ENCODE results near the gene GPR137B. TPM values are rescaled to one million over a fixed set of nuclear protein-coding genes. Genes with fewer than 3 reads are reported as not detected.

The GPR137B gene
- total and polyA plus RNA-seq, 8 donors: 9.3 to 37.4 (median 12.7) TPM

GRCh38 chr1:236149003-236149595 lies 6.8 kb downstream of the GPR137B start:
- Histone ChIP-seq H3K4me3 (no peak overlapping the region), H3K36me3 (no peaks in the 10 kb centered on the region), H3K9me3 (no peaks in the 10 kb centered on the region), H3K27me3 (no peaks in the 10 kb centered on the region), H3K27ac (no peak overlapping the region), H3K4me1 (peaks cover under 1 to 35% of the 10 kb centered on the region in 2 donors)
- DNase-seq (no peak), ATAC-seq (no peak)
- intact Hi-C loops (cut with DNase I): no loop called here
- TF ChIP-seq, protein P1, sequence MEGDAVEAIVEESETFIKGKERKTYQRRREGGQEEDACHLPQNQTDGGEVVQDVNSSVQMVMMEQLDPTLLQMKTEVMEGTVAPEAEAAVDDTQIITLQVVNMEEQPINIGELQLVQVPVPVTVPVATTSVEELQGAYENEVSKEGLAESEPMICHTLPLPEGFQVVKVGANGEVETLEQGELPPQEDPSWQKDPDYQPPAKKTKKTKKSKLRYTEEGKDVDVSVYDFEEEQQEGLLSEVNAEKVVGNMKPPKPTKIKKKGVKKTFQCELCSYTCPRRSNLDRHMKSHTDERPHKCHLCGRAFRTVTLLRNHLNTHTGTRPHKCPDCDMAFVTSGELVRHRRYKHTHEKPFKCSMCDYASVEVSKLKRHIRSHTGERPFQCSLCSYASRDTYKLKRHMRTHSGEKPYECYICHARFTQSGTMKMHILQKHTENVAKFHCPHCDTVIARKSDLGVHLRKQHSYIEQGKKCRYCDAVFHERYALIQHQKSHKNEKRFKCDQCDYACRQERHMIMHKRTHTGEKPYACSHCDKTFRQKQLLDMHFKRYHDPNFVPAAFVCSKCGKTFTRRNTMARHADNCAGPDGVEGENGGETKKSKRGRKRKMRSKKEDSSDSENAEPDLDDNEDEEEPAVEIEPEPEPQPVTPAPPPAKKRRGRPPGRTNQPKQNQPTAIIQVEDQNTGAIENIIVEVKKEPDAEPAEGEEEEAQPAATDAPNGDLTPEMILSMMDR (IDR thresholded peaks at IDR 0.05): no peak

DNA sequence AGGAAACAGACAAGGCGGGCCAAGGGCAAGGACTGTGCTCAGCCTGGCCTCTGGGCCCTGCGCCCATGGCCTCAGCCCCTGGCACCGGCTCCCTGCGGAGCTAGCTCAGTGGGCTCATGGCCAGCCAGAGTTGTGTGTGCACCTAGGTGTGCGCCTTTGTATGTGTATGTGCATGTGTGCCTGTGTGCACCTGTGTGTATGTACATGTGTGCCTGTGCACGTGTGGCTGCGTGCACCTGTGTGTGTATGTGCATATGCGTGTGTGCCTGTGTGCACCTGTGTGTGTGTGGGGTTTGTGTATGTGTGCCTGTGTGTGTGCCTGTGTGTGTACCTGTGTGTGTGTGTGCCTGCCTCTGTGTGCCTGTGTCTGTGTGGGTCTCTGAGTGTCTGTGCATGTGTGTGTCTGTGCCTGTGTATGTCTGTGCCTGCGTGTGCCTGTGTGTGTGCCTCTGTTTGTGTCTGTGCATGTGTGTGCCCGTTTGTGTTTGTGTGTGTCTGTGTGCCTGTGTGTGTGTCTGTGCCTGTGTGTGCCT lies 7.4 kb downstream of the GPR137B start:
- Histone ChIP-seq H3K27me3 (no peaks in the 10 kb centered on the region), H3K27ac (no peak overlapping the region), H3K9me3 (no peaks in the 10 kb centered on the region), H3K4me1 (peaks cover 0 to 28% of the 10 kb centered on the region in 2 donors), H3K36me3 (no peaks in the 10 kb centered on the region), H3K4me3 (no peak overlapping the region)
- TF ChIP-seq, protein P1 (IDR thresholded peaks at IDR 0.05): no peak
- DNase-seq: peak in 1 of 4 donors; percentile 57
- no peak for ATAC-seq
- intact Hi-C loops (cut with DNase I): no loop called here

GRCh38 chr1:236150311-236150955 lies 8.1 kb downstream of the GPR137B start:
- no peak overlapping the region for H3K27ac ChIP-seq
- no peaks in the 10 kb centered on the region for H3K27me3 ChIP-seq
- H3K9me3 ChIP-seq: no peaks in the 10 kb centered on the region
- DNase-seq (peak in 1 of 4 donors; percentile 61), ATAC-seq (no peak)
- intact Hi-C loops (cut with DNase I): no loop called here
- H3K4me1 ChIP-seq: peaks cover 0 to 22% of the 10 kb centered on the region in 2 donors
- no peak overlapping the region for H3K4me3 ChIP-seq
- TF ChIP-seq, protein P1 (IDR thresholded peaks at IDR 0.05): no peak
- H3K36me3 ChIP-seq: no peaks in the 10 kb centered on the region

DNA sequence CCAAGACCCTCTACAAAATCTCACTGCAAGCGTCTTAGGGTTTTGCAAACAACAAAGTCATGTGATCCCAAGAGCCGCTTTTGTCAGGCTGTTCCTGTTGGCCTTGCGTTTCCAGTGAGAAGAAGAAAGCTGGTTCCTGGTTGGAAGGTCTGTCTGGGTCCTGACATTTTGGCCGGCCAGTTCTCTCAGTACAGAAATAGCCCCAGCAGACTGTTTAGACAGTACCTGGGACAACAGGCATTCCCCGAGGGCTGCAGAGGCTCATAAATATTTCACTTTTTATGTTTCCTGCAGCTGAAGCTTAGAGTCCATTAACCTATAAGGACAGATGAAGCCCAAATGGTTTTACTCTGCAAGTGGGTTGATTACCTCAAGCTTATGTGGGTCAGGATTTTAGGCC lies 8.6 kb downstream of the GPR137B start:
- H3K27ac ChIP-seq: no peak overlapping the region
- ATAC-seq (no peak), DNase-seq (no peak)
- intact Hi-C loops (cut with DNase I): no loop called here
- no peak overlapping the region for H3K4me3 ChIP-seq
- H3K36me3 ChIP-seq: no peaks in the 10 kb centered on the region
- TF ChIP-seq, protein P1 (IDR thresholded peaks at IDR 0.05): no peak
- H3K27me3 ChIP-seq: no peaks in the 10 kb centered on the region
- peaks cover 0 to 24% of the 10 kb centered on the region in 2 donors for H3K4me1 ChIP-seq
- no peaks in the 10 kb centered on the region for H3K9me3 ChIP-seq

GRCh38 chr1:236151739-236152424 lies 9.5 kb downstream of the GPR137B start:
- Histone ChIP-seq H3K36me3 (no peaks in the 10 kb centered on the region), H3K27me3 (no peaks in the 10 kb centered on the region), H3K4me1 (peaks cover 0 to 29% of the 10 kb centered on the region in 2 donors), H3K27ac (no peak overlapping the region), H3K4me3 (no peak overlapping the region), H3K9me3 (no peaks in the 10 kb centered on the region)
- intact Hi-C loops (cut with DNase I): no loop called here
- DNase-seq (no peak), ATAC-seq (no peak)
- TF ChIP-seq, protein P1 (IDR thresholded peaks at IDR 0.05): no peak

Data from left lung (tissue), 10 donors.